Measurements from ENCODE around the gene FATE1.

DNA sequence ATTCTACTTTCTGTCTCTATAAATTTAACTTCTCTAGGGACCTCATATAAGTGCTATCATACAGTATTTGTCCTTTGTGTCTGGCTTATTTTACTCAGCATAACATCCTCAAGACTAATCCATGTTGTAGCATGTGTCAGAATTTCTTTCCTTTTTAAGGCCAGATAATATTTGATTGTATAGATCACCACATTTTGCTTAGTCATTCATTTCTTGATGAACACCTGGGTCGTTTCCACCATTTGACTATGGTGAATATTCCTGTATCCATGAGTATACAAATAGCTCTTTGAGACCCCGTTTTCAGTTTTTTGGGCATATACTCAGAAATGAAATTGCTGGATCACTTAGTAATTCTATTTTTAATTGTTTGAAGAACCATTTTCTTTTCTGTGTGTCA is 30.7 kb downstream of the FATE1 start:
- TF ChIP-seq, protein P1, sequence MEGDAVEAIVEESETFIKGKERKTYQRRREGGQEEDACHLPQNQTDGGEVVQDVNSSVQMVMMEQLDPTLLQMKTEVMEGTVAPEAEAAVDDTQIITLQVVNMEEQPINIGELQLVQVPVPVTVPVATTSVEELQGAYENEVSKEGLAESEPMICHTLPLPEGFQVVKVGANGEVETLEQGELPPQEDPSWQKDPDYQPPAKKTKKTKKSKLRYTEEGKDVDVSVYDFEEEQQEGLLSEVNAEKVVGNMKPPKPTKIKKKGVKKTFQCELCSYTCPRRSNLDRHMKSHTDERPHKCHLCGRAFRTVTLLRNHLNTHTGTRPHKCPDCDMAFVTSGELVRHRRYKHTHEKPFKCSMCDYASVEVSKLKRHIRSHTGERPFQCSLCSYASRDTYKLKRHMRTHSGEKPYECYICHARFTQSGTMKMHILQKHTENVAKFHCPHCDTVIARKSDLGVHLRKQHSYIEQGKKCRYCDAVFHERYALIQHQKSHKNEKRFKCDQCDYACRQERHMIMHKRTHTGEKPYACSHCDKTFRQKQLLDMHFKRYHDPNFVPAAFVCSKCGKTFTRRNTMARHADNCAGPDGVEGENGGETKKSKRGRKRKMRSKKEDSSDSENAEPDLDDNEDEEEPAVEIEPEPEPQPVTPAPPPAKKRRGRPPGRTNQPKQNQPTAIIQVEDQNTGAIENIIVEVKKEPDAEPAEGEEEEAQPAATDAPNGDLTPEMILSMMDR (conservative IDR thresholded peaks at IDR 0.05; ENCODE audit: low read length): no peak
- TF ChIP-seq EZH2phosphoT487 (IDR thresholded peaks at IDR 0.05; ENCODE audit: borderline replicate concordance, low read depth, low read length): no peak
